ENCODE data around the gene OSBP2. TPM values are rescaled to one million over a fixed set of nuclear protein-coding genes. Genes with fewer than 3 reads are reported as not detected.

The OSBP2 gene
- total RNA-seq, 1 donor from 2014 or later = 19.4 TPM

GRCh38 chr22:30892731-30893221 lies 198.1 kb downstream of the OSBP2 start:
- DNase-seq (ENCODE audit: low read depth in 2 of 2) = no peak

GRCh38 chr22:30893434-30894370 lies 199.0 kb downstream of the OSBP2 start:
- DNase-seq (ENCODE audit: low read depth in 2 of 2) = peak in 1 of 2 donors; percentile 13

GRCh38 chr22:30894371-30894740 lies 199.7 kb downstream of the OSBP2 start:
- DNase-seq (ENCODE audit: low read depth in 2 of 2) = no peak

- DNase-seq (ENCODE audit: low read depth in 2 of 2) = peak in 1 of 2 donors; percentile 26
Measured at GRCh38 chr22:30902496-30903357, 208.1 kb downstream of the OSBP2 start.

- DNase-seq (ENCODE audit: low read depth in 2 of 2) = no peak
Measured at GRCh38 chr22:30903876-30904460, 209.3 kb downstream of the OSBP2 start.

- no peak for DNase-seq (ENCODE audit: low read depth in 2 of 2)
Measured at GRCh38 chr22:30905696-30906341, 211.1 kb downstream of the OSBP2 start.

GRCh38 chr22:30906411-30906810 lies 211.7 kb downstream of the OSBP2 start:
- DNase-seq (ENCODE audit: low read depth in 2 of 2) = no peak

GRCh38 chr22:30906946-30907345 lies 212.3 kb downstream of the OSBP2 start:
- no peak for DNase-seq (ENCODE audit: low read depth in 2 of 2)

- no peak for DNase-seq (ENCODE audit: low read depth in 2 of 2)
Measured at GRCh38 chr22:30908051-30908461, 213.4 kb downstream of the OSBP2 start.

GRCh38 chr22:30909306-30909705 lies 214.6 kb downstream of the OSBP2 start:
- no peak for DNase-seq (ENCODE audit: low read depth in 2 of 2)

GRCh38 chr22:30910358-30910757 lies 215.7 kb downstream of the OSBP2 start:
- DNase-seq (ENCODE audit: low read depth in 2 of 2) = no peak

GRCh38 chr22:30918761-30919160 lies 224.1 kb downstream of the OSBP2 start:
- no peak for DNase-seq (ENCODE audit: low read depth in 2 of 2)

GRCh38 chr22:30919973-30920372 lies 225.3 kb downstream of the OSBP2 start:
- DNase-seq (ENCODE audit: low read depth in 2 of 2) = no peak

GRCh38 chr22:30920407-30920806 lies 225.7 kb downstream of the OSBP2 start:
- DNase-seq (ENCODE audit: low read depth in 2 of 2) = peak; percentile 31 to 68

- no peak for DNase-seq (ENCODE audit: low read depth in 2 of 2)
Measured at GRCh38 chr22:30921108-30921507, 226.4 kb downstream of the OSBP2 start.

- DNase-seq (ENCODE audit: low read depth in 2 of 2) = peak; percentile 43 to 58
Measured at GRCh38 chr22:30922151-30922611, 227.5 kb downstream of the OSBP2 start.

- DNase-seq (ENCODE audit: low read depth in 2 of 2) = no peak
Measured at GRCh38 chr22:30923168-30923900, 228.7 kb downstream of the OSBP2 start.

- DNase-seq (ENCODE audit: low read depth in 2 of 2) = no peak
Measured at GRCh38 chr22:30925667-30926066, 231.0 kb downstream of the OSBP2 start.

GRCh38 chr22:30926706-30927105 lies 232.0 kb downstream of the OSBP2 start:
- no peak for DNase-seq (ENCODE audit: low read depth in 2 of 2)

- DNase-seq (ENCODE audit: low read depth in 2 of 2) = no peak
Measured at GRCh38 chr22:30927806-30928205, 233.1 kb downstream of the OSBP2 start.

All from dermis microvascular lymphatic vessel endothelial cell (primary cell).